Measurements from ENCODE around the gene TOGARAM2. TPM values are rescaled to one million over a fixed set of nuclear protein-coding genes. Genes with fewer than 3 reads are reported as not detected.
A peak's percentile ranks its signal among the peaks of the same experiment; 100 is the strongest.

Gene TOGARAM2
- total and polyA plus RNA-seq, 2 of the 13 experiments (the other 11 are each of a cell fraction or from before 2014, with no cell fraction given) = under 0.01 to 0.05 TPM

DNA sequence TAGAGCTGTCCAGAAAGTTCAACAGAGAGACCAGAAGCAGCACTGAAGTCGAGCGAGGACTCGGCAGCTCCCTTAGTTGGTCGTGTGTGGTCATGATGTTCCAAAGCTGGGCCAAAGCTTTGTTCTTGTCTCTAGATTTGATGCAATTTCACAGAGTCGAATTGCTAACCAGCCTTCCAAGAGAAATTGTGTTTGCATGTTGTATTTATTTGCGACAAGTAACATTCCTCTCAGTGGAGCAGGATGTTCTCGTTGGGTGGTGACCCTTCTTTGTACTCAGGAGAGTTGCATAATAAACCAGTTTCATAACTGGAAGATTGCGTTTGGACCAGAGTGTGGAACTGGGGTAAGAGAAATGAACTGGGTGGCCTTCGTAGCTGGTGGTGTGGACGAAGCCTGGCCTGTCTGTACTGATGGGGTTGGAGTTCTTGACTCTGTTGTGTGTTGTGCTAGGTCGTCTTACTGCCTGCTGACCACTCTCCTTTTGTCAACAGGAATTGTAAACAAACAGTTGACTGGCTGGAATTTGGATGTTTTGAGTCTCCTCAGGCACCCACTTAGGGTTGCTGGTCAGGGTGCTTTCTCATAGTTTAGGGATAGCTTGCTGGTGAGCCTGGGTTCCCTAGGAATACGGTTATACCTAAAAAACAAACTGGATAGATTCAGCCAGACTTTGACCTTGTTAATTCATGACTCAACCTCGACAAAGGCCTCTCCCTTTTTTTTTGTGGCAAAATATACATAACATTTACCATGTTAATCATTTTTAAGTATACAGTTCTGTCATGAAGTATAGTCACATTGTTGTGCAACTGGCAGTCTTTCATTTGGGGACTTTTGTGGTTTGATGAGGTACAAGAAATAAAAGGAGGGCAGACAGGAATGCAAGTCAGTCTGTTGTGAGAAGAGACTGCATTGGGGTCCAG lies 28.9 kb upstream of the TOGARAM2 start (continued):
- no peak; the same call in 1 of the 2 replicates for TF ChIP-seq ZNF737 (CRISPR knock-in tag; IDR thresholded peaks at IDR 0.05; ENCODE audit: borderline replicate concordance)
- TF ChIP-seq HDAC1 (CRISPR knock-in tag; IDR thresholded peaks at IDR 0.05) = peak; percentile 53; the same call in 1 of the 2 replicates
- no peak for TF ChIP-seq ZNF569 (CRISPR knock-in tag; IDR thresholded peaks at IDR 0.05; ENCODE audit: borderline replicate concordance)
- TF ChIP-seq RAD51 (IDR thresholded peaks at IDR 0.05; ENCODE audit: borderline replicate concordance) = no peak
- no peak for TF ChIP-seq HOXA3 (CRISPR knock-in tag; IDR thresholded peaks at IDR 0.05)
- TF ChIP-seq, protein P1, sequence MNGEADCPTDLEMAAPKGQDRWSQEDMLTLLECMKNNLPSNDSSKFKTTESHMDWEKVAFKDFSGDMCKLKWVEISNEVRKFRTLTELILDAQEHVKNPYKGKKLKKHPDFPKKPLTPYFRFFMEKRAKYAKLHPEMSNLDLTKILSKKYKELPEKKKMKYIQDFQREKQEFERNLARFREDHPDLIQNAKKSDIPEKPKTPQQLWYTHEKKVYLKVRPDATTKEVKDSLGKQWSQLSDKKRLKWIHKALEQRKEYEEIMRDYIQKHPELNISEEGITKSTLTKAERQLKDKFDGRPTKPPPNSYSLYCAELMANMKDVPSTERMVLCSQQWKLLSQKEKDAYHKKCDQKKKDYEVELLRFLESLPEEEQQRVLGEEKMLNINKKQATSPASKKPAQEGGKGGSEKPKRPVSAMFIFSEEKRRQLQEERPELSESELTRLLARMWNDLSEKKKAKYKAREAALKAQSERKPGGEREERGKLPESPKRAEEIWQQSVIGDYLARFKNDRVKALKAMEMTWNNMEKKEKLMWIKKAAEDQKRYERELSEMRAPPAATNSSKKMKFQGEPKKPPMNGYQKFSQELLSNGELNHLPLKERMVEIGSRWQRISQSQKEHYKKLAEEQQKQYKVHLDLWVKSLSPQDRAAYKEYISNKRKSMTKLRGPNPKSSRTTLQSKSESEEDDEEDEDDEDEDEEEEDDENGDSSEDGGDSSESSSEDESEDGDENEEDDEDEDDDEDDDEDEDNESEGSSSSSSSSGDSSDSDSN (CRISPR knock-in tag; IDR thresholded peaks at IDR 0.05) = 0 out of 2 replicates have a peak, but pooled peaks have one; percentile 25
- TF ChIP-seq BCL6 (CRISPR knock-in tag; IDR thresholded peaks at IDR 0.05) = peak; percentile 64
- TF ChIP-seq GATAD2A (CRISPR knock-in tag; IDR thresholded peaks at IDR 0.05) = peak; percentile 92
- TF ChIP-seq, protein P2, sequence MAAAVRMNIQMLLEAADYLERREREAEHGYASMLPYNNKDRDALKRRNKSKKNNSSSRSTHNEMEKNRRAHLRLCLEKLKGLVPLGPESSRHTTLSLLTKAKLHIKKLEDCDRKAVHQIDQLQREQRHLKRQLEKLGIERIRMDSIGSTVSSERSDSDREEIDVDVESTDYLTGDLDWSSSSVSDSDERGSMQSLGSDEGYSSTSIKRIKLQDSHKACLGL (CRISPR knock-in tag; IDR thresholded peaks at IDR 0.05) = no peak
- TF ChIP-seq FOSL2 (CRISPR knock-in tag; IDR thresholded peaks at IDR 0.05) = peak; percentile 61; the same call in 1 of the 2 replicates
- 0 out of 2 replicates have a peak, but pooled peaks have one; percentile 32 for TF ChIP-seq TBX2 (CRISPR knock-in tag; IDR thresholded peaks at IDR 0.05; ENCODE audit: borderline replicate concordance)
- peak; percentile 95 for TF ChIP-seq CEBPG (CRISPR knock-in tag; IDR thresholded peaks at IDR 0.05)
- TF ChIP-seq ZNF441 (CRISPR knock-in tag; IDR thresholded peaks at IDR 0.05; ENCODE audit: borderline replicate concordance) = no peak
- TF ChIP-seq TCF7 (IDR thresholded peaks at IDR 0.05; ENCODE audit: low read depth) = no peak; the same call in 1 of the 2 replicates
- peak; percentile 60 for TF ChIP-seq ERF (CRISPR knock-in tag; IDR thresholded peaks at IDR 0.05)
- peak; percentile 41; the same call in 1 of the 2 replicates for TF ChIP-seq ZMYM4 (CRISPR knock-in tag; IDR thresholded peaks at IDR 0.05)
- TF ChIP-seq AGO2 (optimal IDR thresholded peaks at IDR 0.05; ENCODE audit: low read depth, low read length) = no peak
- TF ChIP-seq ZFP36 (IDR thresholded peaks at IDR 0.05; ENCODE audit: borderline replicate concordance, low read depth, low read length, partially characterized antibody) = no peak
- no peak for TF ChIP-seq NFYC (CRISPR knock-in tag; IDR thresholded peaks at IDR 0.05)
- no peak for TF ChIP-seq FOXA1 (IDR thresholded peaks at IDR 0.05)
- TF ChIP-seq FOXA1 (CRISPR knock-in tag; IDR thresholded peaks at IDR 0.05) = no peak
- TF ChIP-seq ZFX (CRISPR knock-in tag; IDR thresholded peaks at IDR 0.05; ENCODE audit: low read depth) = no peak
- TF ChIP-seq WIZ (CRISPR knock-in tag; IDR thresholded peaks at IDR 0.05) = peak; percentile 76
- no peak for TF ChIP-seq ZNF296 (CRISPR knock-in tag; conservative IDR thresholded peaks at IDR 0.05)
- 0 out of 2 replicates have a peak, but pooled peaks have one; percentile 36 for TF ChIP-seq NCOA2 (CRISPR knock-in tag; IDR thresholded peaks at IDR 0.05)
- 0 out of 2 replicates have a peak, but pooled peaks have one; percentile 55 for TF ChIP-seq FOXO1 (CRISPR knock-in tag; IDR thresholded peaks at IDR 0.05)
- no peak for TF ChIP-seq RBAK (CRISPR knock-in tag; IDR thresholded peaks at IDR 0.05)
- no peak for TF ChIP-seq ZNF10 (CRISPR knock-in tag; IDR thresholded peaks at IDR 0.05; ENCODE audit: borderline replicate concordance, low read depth)
- no peak for TF ChIP-seq CREB1 (IDR thresholded peaks at IDR 0.05)
- no peak for TF ChIP-seq CREB1 (CRISPR knock-in tag; IDR thresholded peaks at IDR 0.05)
- no peak for TF ChIP-seq PAF1 (CRISPR knock-in tag; IDR thresholded peaks at IDR 0.05)
- no peak; the same call in 1 of the 2 replicates for TF ChIP-seq ZNF12 (CRISPR knock-in tag; IDR thresholded peaks at IDR 0.05)

Data from HepG2 (cell line).